22Rv1 (cell line): ENCODE data around the gene UGT1A4.
"Not testable (repeated sequence)": the region's sequence is repeated elsewhere in the genome, so short reads cannot be mapped to it uniquely, and the experiment has no call there.

Experiments used
- H3K27ac ChIP-seq: fragments of 450-650 bp; 2 replicates; pipeline ENCODE4 v1.5.1; 2017
- CTCF ChIP-seq: fragments of 450-650 bp; IDR thresholded peaks from 2 replicates; pipeline ENCODE4 v1.5.1; 2017; ENCODE audit warnings: mild to moderate bottlenecking
- ZFX ChIP-seq: fragments of 450-650 bp; IDR thresholded peaks from 2 replicates; pipeline ENCODE4 v1.6.1; 2017; ENCODE audit warnings: antibody characterized with exemption, borderline replicate concordance

UGT1A4 gene

GRCh38 chr2:233743464-233744259, 25.1 kb downstream of the UGT1A4 start:
- TF ChIP-seq CTCF (no peak), ZFX (no peak)
- H3K27ac ChIP-seq: peak overlapping the region; percentile 77

- H3K27ac ChIP-seq: peak overlapping the region; percentile 77
- TF ChIP-seq CTCF (no peak), ZFX (no peak)
These were observed 26.7 kb downstream of the UGT1A4 start for GRCh38 chr2:233745073-233745755.

GRCh38 chr2:233745838-233746237, 27.3 kb downstream of the UGT1A4 start:
- peak overlapping the region; percentile 77 for H3K27ac ChIP-seq

- no peak for TF ChIP-seq CTCF
- TF ChIP-seq ZFX: no peak
- H3K27ac ChIP-seq: peak overlapping the region; percentile 77
These were observed 28.1 kb downstream of the UGT1A4 start for GRCh38 chr2:233746475-233747282.

GRCh38 chr2:233747283-233747544, 28.7 kb downstream of the UGT1A4 start:
- TF ChIP-seq ZFX (no peak), CTCF (no peak)
- peak overlapping the region; percentile 77; the same call in 1 of the 2 replicates for H3K27ac ChIP-seq

GRCh38 chr2:233750689-233751088, 32.2 kb downstream of the UGT1A4 start:
- H3K27ac ChIP-seq: not testable (repeated sequence)

- H3K27ac ChIP-seq: not testable (repeated sequence)
These were observed 32.9 kb downstream of the UGT1A4 start for GRCh38 chr2:233751212-233752009.

- TF ChIP-seq CTCF: no peak
- no peak for TF ChIP-seq ZFX
- no peak overlapping the region for H3K27ac ChIP-seq
These were observed 36.5 kb downstream of the UGT1A4 start for GRCh38 chr2:233754872-233755611.
